Activated CD4-positive, alpha-beta T cell treated with anti-CD3 and anti-CD28 coated beads, Interleukin-2, amount 50 U/mL, for 1 hour (primary cell): ENCODE measurements around the gene EYA4.

Experiments used
- DNase-seq: peaks from one replicate; pipeline ENCODE4 v3.0.0-alpha.2; 2020

The EYA4 gene

GRCh38 chr6:133410638-133411435 lies 169.7 kb downstream of the EYA4 start:
- DNase-seq, result no peak

- no peak for DNase-seq
Observed at GRCh38 chr6:133411757-133412156, 170.6 kb downstream of the EYA4 start.

- DNase-seq, result no peak
Observed at GRCh38 chr6:133415262-133415661, 174.1 kb downstream of the EYA4 start.

GRCh38 chr6:133418108-133418507 lies 177.0 kb downstream of the EYA4 start:
- DNase-seq, result no peak

GRCh38 chr6:133423242-133423641 lies 182.1 kb downstream of the EYA4 start:
- DNase-seq, result no peak

GRCh38 chr6:133424359-133424758 lies 183.2 kb downstream of the EYA4 start:
- DNase-seq, result no peak

GRCh38 chr6:133426038-133426437 lies 184.9 kb downstream of the EYA4 start:
- DNase-seq, result no peak

- no peak for DNase-seq
Observed at GRCh38 chr6:133428295-133428694, 187.1 kb downstream of the EYA4 start.

GRCh38 chr6:133430530-133430929 lies 189.4 kb downstream of the EYA4 start:
- no peak for DNase-seq

GRCh38 chr6:133431031-133431430 lies 189.9 kb downstream of the EYA4 start:
- DNase-seq, result no peak

- DNase-seq, result no peak
Observed at GRCh38 chr6:133432021-133432989, 191.1 kb downstream of the EYA4 start.

GRCh38 chr6:133435065-133435728 lies 194.0 kb downstream of the EYA4 start:
- DNase-seq, result no peak

- DNase-seq, result no peak
Observed at GRCh38 chr6:133436652-133437051, 195.5 kb downstream of the EYA4 start.

- no peak for DNase-seq
Observed at GRCh38 chr6:133441491-133441890, 200.3 kb downstream of the EYA4 start.

GRCh38 chr6:133446789-133447188 lies 205.6 kb downstream of the EYA4 start:
- DNase-seq, result no peak

GRCh38 chr6:133447924-133448323 lies 206.8 kb downstream of the EYA4 start:
- DNase-seq, result no peak

- no peak for DNase-seq
Observed at GRCh38 chr6:133456439-133456838, 215.3 kb downstream of the EYA4 start.

GRCh38 chr6:133456944-133457343 lies 215.8 kb downstream of the EYA4 start:
- no peak for DNase-seq

GRCh38 chr6:133460101-133460500 lies 218.9 kb downstream of the EYA4 start:
- no peak for DNase-seq

- DNase-seq, result no peak
Observed at GRCh38 chr6:133463790-133464189, 222.6 kb downstream of the EYA4 start.

- no peak for DNase-seq
Observed at GRCh38 chr6:133466680-133467079, 225.5 kb downstream of the EYA4 start.

- DNase-seq, result no peak
Observed at GRCh38 chr6:133467231-133467981, 226.2 kb downstream of the EYA4 start.

GRCh38 chr6:133467982-133468380 lies 226.8 kb downstream of the EYA4 start:
- DNase-seq, result no peak
